K562 (cell line): ENCODE measurements around the gene KCNMB2. TPM values are rescaled to one million over a fixed set of nuclear protein-coding genes. Genes with fewer than 3 reads are reported as not detected.

Source experiments
- ATAC-seq: fragments of 200-7000 bp; cut with Tn5 transposase; 3 replicates; pipeline ENCODE4 v1.9.1; 2020; ENCODE audit warnings: moderate library complexity
- BruUV-seq: library from RNA; stranded (reverse); fragments of 400-500 nt; replicated peaks from 2 replicates; lab custom pipeline; 2021; lab: Mats Ljungman, UMichigan
- CTCF ChIA-PET: fragments of 300-600 bp; formaldehyde crosslinking; extraction: SDS; loops from one replicate; lab custom pipeline; 2021; ENCODE audit warnings: low intra/inter-chr PET ratio; lab: Yijun Ruan, JAX
- POLR2A ChIA-PET: fragments of 300-600, 350-650 bp; sonication (Branson Sonifier 250); formaldehyde crosslinking; extraction: SDS; loops from one replicate; lab custom pipeline; 2021; ENCODE audit warnings: antibody characterized with exemption, inconsistent platforms; lab: Yijun Ruan, JAX
- DNase-seq, 4 experiments: peaks; one replicate each; pipeline versions ENCODE4 v3.0.0 to v3.0.0-alpha.2; 2011 to 2018; ENCODE audit warnings: low spot score in 3 of 4, mixed read lengths in 3 of 4; ENCODE audit errors: extremely low read depth in 1 of 4
- FAIRE-seq: peaks from 2 replicates; lab custom pipeline; 2011; peaks lifted over from hg19 to GRCh38; lab: Jason Lieb, UNC
- H2AFZ ChIP-seq: 2 replicates; pipeline ENCODE4 v1.6.0; 2011; ENCODE audit warnings: low read depth, low read length, control low read depth, inconsistent platforms
- H3K27ac ChIP-seq: fragments of 200-600 bp; 3 replicates; pipeline ENCODE4 v1.8.0; 2011; ENCODE audit warnings: low read depth, mild to moderate bottlenecking, control low read depth, inconsistent platforms, low read length, moderate library complexity, mixed read lengths; ENCODE audit errors: extremely low read depth
- H3K27me3 ChIP-seq, 2 experiments: fragments of 300-600 bp in 1 of 2; 2 replicates in 1 of 2; 3 replicates in 1 of 2; pipeline versions ENCODE4 v1.6.0 to v1.8.0; 2011; ENCODE audit warnings: inconsistent platforms in 2 of 2, low read length in 2 of 2, mild to moderate bottlenecking in 1 of 2, mixed read lengths in 1 of 2, moderate library complexity in 1 of 2; ENCODE audit not compliant: control insufficient read depth in 2 of 2, insufficient read depth in 2 of 2
- H3K36me3 ChIP-seq: fragments of 300-600 bp; 3 replicates; pipeline ENCODE4 v1.8.0; 2011; ENCODE audit warnings: mild to moderate bottlenecking, low read length, inconsistent platforms; ENCODE audit not compliant: control insufficient read depth, insufficient read depth
- H3K4me1 ChIP-seq, 2 experiments: fragments of 200-600 bp in 1 of 2; replicated peaks in 1 of 2; 2 replicates in 1 of 2; 3 replicates in 1 of 2; pipeline versions ENCODE4 v1.5.1 to v1.8.0; 2011; ENCODE audit warnings: inconsistent platforms in 2 of 2, low read length in 2 of 2, mild to moderate bottlenecking in 1 of 2, mixed read lengths in 1 of 2, moderate library complexity in 1 of 2; ENCODE audit not compliant: control insufficient read depth in 2 of 2, insufficient read depth in 2 of 2
- H3K4me2 ChIP-seq: 2 replicates; pipeline ENCODE4 v1.6.1; 2011; ENCODE audit warnings: low read length, control low read depth, inconsistent platforms, mixed read lengths; ENCODE audit not compliant: insufficient read depth
- H3K4me3 ChIP-seq: fragments of 200-600 bp; sonication (generic), shearing (Covaris generic); 2 replicates; pipeline ENCODE4 v1.5.1; 2016; ENCODE audit warnings: control low read depth, inconsistent platforms
- H3K79me2 ChIP-seq: fragments of 200-600 bp; 3 replicates; pipeline ENCODE4 v1.8.0; 2011; ENCODE audit warnings: low read length, inconsistent platforms; ENCODE audit not compliant: control insufficient read depth, insufficient read depth
- H3K9ac ChIP-seq, 2 experiments: 2 replicates each; pipeline versions ENCODE4 v1.6.0 to v1.6.1; 2011; ENCODE audit warnings: low read depth in 2 of 2, low read length in 2 of 2, control low read depth in 1 of 2, inconsistent platforms in 1 of 2, mild to moderate bottlenecking in 1 of 2, mixed read lengths in 1 of 2; ENCODE audit not compliant: insufficient read depth in 1 of 2
- H3K9me1 ChIP-seq: one replicate; pipeline ENCODE4 v1.6.0; 2011; ENCODE audit warnings: inconsistent platforms, mild to moderate bottlenecking, low read length, moderate library complexity; ENCODE audit not compliant: control insufficient read depth, insufficient read depth
- H3K9me3 ChIP-seq: replicated peaks from 2 replicates; pipeline ENCODE4 v1.5.1; 2011; ENCODE audit warnings: low read depth, low read length, inconsistent platforms; ENCODE audit not compliant: control insufficient read depth, insufficient read depth
- H4K20me1 ChIP-seq: replicated peaks from 2 replicates; pipeline ENCODE4 v1.6.1; 2011; ENCODE audit warnings: low read length, inconsistent platforms, mixed read lengths; ENCODE audit not compliant: control insufficient read depth, insufficient read depth
- CBX5 ChIP-seq: IDR thresholded peaks from 2 replicates; pipeline ENCODE4 v1.6.1; 2014; ENCODE audit warnings: low read depth, borderline replicate concordance
- EWSR1 ChIP-seq: fragments of 450-650 bp; IDR thresholded peaks from 2 replicates; pipeline ENCODE4 v1.6.1; 2018; ENCODE audit warnings: borderline replicate concordance, mild to moderate bottlenecking, low read depth, moderate library complexity; ENCODE audit not compliant: partially characterized antibody
- HDAC3 ChIP-seq: fragments of 450-650 bp; IDR thresholded peaks from 2 replicates; pipeline ENCODE4 v1.6.1; 2018; ENCODE audit warnings: borderline replicate concordance, mild to moderate bottlenecking, moderate library complexity; ENCODE audit not compliant: partially characterized antibody
- MYBL2 ChIP-seq, 2 experiments: fragments of 450-650 bp in 1 of 2; sonication (generic) in 1 of 2; formaldehyde crosslinking in 1 of 2; IDR thresholded peaks; 2 replicates each; pipeline versions ENCODE4 v1.6.1 to v1.8.1; 2017 to 2022; ENCODE audit warnings: borderline replicate concordance in 1 of 2, inconsistent platforms in 1 of 2, low read depth in 1 of 2, mild to moderate bottlenecking in 1 of 2, missing genetic modification reagents in 1 of 2, moderate library complexity in 1 of 2
- NR2C2 ChIP-seq, 2 experiments: fragments of 200-800 bp in 1 of 2; sonication (Bioruptor generic) in 1 of 2; sonication (generic) in 1 of 2; formaldehyde crosslinking in 1 of 2; IDR thresholded peaks; 2 replicates each; pipeline versions ENCODE4 v1.6.1 to v1.8.0; 2016 to 2022; ENCODE audit warnings: mild to moderate bottlenecking in 1 of 2, missing compliant biosample characterization in 1 of 2, missing genetic modification characterization in 1 of 2, missing genetic modification reagents in 1 of 2
- NR4A1 ChIP-seq, 2 experiments: fragments of 250-450 bp in 1 of 2; fragments of 450-650 bp in 1 of 2; sonication (Bioruptor Pico) in 1 of 2; IDR thresholded peaks; 2 replicates each; pipeline versions ENCODE4 v1.4.0 to v1.6.1; 2016 to 2020; ENCODE audit warnings: mild to moderate bottlenecking in 2 of 2, missing compliant biosample characterization in 1 of 2, missing genetic modification characterization in 1 of 2, moderate library complexity in 1 of 2
- PHF21A ChIP-seq: fragments of 450-650 bp; IDR thresholded peaks from 2 replicates; pipeline ENCODE4 v1.6.1; 2017; ENCODE audit warnings: low read depth, borderline replicate concordance
- ZNF77 ChIP-seq: fragments of 250-450 bp; sonication (Bioruptor Pico); IDR thresholded peaks from 2 replicates; pipeline ENCODE4 v1.5.0; 2020
- ZSCAN32 ChIP-seq: fragments of 450-650 bp; formaldehyde crosslinking; IDR thresholded peaks from 2 replicates; pipeline ENCODE4 v1.4.0; 2020; ENCODE audit warnings: mild to moderate bottlenecking, moderate library complexity
- WGBS: fragments of 100-300 bp; shearing (Covaris generic); methylation state at CpG from one replicate; pipeline ENCODE4 v1.1.6; 2016; ENCODE audit warnings: low coverage, mixed read lengths; ENCODE audit not compliant: insufficient coverage; ENCODE audit errors: missing lambda C conversion rate; 5-methylcytosine and 5-hydroxymethylcytosine counted together
- in situ Hi-C: fragments of 300-500 bp; cut with MboI; formaldehyde crosslinking; loops from 4 replicates; pipeline ENCODE4 v1.15.0; 2018; ENCODE audit warnings: inconsistent platforms, mixed read lengths
- intact Hi-C: fragments of 100-400 bp; cut with micrococcal nuclease; formaldehyde crosslinking; loops from 2 replicates; pipeline ENCODE4 v1.14.2; 2022
- polyA plus RNA-seq, 8 experiments: library from polyadenylated mRNA; depleted of rRNA in 4 of 8; stranded (reverse) in 5 of 8; unstranded in 3 of 8; fragments of >200 nt; fragmentation: Nextera tagmentation in 2 of 8; fragmentation: Illumina TruSeq in 1 of 8; extraction: Ambion mirVana in 2 of 8; extraction: Trizol in 1 of 8; gene quantifications; 2 replicates each; pipeline versions ENCODE4 v1.2.1 to v1.2.3, GENCODE V29; 2011 to 2014; ENCODE audit warnings: inconsistent platforms in 1 of 8, missing spikeins in 1 of 8
- total RNA-seq, 7 experiments: library from RNA; depleted of rRNA in 6 of 7; stranded (reverse); fragments of >200 nt in 6 of 7; fragmentation: Illumina TruSeq in 2 of 7; extraction: Trizol in 2 of 7; gene quantifications; 2 replicates each; pipeline versions ENCODE4 v1.2.1 to v1.2.3, GENCODE V29; 2011 to 2021; ENCODE audit warnings: low replicate concordance in 1 of 7
- TF ChIP-seq, protein P1 (sequence below): fragments of 250-450 bp; sonication (Bioruptor Pico); IDR thresholded peaks from 2 replicates; pipeline ENCODE4 v1.8.0; 2022; ENCODE audit warnings: moderate library complexity, mild to moderate bottlenecking, inconsistent platforms
- TF ChIP-seq, protein P2 (sequence below): fragments of 250-450 bp; sonication (Bioruptor Pico); IDR thresholded peaks from 2 replicates; pipeline ENCODE4 v1.8.0; 2021; ENCODE audit warnings: moderate library complexity, mild to moderate bottlenecking, inconsistent platforms
- TF ChIP-seq, protein P3 (sequence below): fragments of 450-650 bp; formaldehyde crosslinking; IDR thresholded peaks from 2 replicates; pipeline ENCODE4 v1.4.0; 2022; ENCODE audit warnings: mild to moderate bottlenecking, moderate library complexity

KCNMB2 gene
- total and polyA plus RNA-seq, 9 of the 15 experiments (the other 6 are each of a cell fraction or from before 2014, with no cell fraction given), result 0.04 to 0.15 TPM; not detected in 7

DNA sequence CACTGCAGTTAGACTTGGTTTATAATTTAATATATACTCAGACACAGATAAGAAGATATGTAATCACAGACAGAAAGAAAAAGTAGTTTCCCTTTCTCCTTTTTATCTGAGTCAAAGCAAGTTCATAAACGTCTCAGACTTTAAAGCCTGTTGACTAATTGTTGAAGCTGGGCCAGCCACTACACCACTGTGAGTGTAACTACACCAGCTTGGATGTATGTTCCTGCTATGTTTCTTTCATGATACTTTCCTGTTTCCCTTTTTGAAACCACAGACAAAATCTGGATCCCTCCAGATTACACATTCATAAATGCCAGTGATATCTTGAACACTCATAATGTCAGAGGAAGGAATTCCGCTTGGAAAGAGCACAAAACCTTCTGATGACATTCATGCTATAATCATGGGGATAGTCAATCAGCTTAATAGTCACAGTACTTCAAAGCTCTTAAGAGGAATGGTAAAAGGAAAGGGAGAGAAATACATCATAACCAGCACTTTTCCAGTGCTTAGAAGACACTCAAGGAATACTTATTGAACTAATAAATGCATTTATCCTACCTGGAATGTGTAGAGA is 32.0 kb downstream of the KCNMB2 start:
- no peak for DNase-seq
- Histone ChIP-seq H3K27ac (no peak overlapping the region), H3K4me3 (no peak overlapping the region), H3K4me2 (no peak overlapping the region), H3K9ac (no peak overlapping the region), H3K9me3 (no peaks in the 10 kb centered on the region), H3K4me1 (no peaks in the 10 kb centered on the region), H3K9me1 (no peaks in the 10 kb centered on the region), H2AFZ (no peak overlapping the region), H3K27me3 (no peaks in the 10 kb centered on the region), H3K79me2 (no peaks in the 10 kb centered on the region), H4K20me1 (no peaks in the 10 kb centered on the region), H3K36me3 (no peaks in the 10 kb centered on the region)
- in situ Hi-C loops (no loop called here), intact Hi-C loops (no loop called here)
- no TSS peak for BruUV-seq
- CTCF ChIA-PET, result no interaction called here
- no peak for TF ChIP-seq CBX5
- TF ChIP-seq NR2C2 (CRISPR knock-in tag; IDR thresholded peaks at IDR 0.05), result no peak
- TF ChIP-seq NR2C2 (tag; IDR thresholded peaks at IDR 0.05), result no peak
- TF ChIP-seq, protein P1, sequence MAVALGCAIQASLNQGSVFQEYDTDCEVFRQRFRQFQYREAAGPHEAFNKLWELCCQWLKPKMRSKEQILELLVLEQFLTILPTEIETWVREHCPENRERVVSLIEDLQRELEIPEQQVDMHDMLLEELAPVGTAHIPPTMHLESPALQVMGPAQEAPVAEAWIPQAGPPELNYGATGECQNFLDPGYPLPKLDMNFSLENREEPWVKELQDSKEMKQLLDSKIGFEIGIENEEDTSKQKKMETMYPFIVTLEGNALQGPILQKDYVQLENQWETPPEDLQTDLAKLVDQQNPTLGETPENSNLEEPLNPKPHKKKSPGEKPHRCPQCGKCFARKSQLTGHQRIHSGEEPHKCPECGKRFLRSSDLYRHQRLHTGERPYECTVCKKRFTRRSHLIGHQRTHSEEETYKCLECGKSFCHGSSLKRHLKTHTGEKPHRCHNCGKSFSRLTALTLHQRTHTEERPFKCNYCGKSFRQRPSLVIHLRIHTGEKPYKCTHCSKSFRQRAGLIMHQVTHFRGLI (CRISPR knock-in tag), result no peak
- TF ChIP-seq PHF21A, result no peak
- no peak for TF ChIP-seq NR4A1 (CRISPR knock-in tag; IDR thresholded peaks at IDR 0.05)
- TF ChIP-seq NR4A1 (tag; IDR thresholded peaks at IDR 0.05), result no peak
- TF ChIP-seq ZNF77, result no peak
- TF ChIP-seq, protein P2, sequence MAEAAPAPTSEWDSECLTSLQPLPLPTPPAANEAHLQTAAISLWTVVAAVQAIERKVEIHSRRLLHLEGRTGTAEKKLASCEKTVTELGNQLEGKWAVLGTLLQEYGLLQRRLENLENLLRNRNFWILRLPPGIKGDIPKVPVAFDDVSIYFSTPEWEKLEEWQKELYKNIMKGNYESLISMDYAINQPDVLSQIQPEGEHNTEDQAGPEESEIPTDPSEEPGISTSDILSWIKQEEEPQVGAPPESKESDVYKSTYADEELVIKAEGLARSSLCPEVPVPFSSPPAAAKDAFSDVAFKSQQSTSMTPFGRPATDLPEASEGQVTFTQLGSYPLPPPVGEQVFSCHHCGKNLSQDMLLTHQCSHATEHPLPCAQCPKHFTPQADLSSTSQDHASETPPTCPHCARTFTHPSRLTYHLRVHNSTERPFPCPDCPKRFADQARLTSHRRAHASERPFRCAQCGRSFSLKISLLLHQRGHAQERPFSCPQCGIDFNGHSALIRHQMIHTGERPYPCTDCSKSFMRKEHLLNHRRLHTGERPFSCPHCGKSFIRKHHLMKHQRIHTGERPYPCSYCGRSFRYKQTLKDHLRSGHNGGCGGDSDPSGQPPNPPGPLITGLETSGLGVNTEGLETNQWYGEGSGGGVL, result no peak
- TF ChIP-seq EWSR1, result no peak
- no peak for TF ChIP-seq MYBL2 (IDR thresholded peaks at IDR 0.05; ENCODE audit: low read depth)
- TF ChIP-seq MYBL2 (CRISPR knock-in tag; IDR thresholded peaks at IDR 0.05; ENCODE audit: borderline replicate concordance), result no peak
- TF ChIP-seq HDAC3, result no peak
- TF ChIP-seq, protein P3, sequence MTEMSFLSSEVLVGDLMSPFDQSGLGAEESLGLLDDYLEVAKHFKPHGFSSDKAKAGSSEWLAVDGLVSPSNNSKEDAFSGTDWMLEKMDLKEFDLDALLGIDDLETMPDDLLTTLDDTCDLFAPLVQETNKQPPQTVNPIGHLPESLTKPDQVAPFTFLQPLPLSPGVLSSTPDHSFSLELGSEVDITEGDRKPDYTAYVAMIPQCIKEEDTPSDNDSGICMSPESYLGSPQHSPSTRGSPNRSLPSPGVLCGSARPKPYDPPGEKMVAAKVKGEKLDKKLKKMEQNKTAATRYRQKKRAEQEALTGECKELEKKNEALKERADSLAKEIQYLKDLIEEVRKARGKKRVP (CRISPR knock-in tag), result no peak
- TF ChIP-seq ZSCAN32 (CRISPR knock-in tag), result no peak
- no peak for ATAC-seq
- no peak for FAIRE-seq
- POLR2A ChIA-PET, result no interaction called here
- WGBS, result 0% methylated on average over 2 of the region's 2 CpGs
